Neural crest cell (in vitro differentiated cells): ENCODE data around the gene HSD17B3. TPM values are rescaled to one million over a fixed set of nuclear protein-coding genes. Genes with fewer than 3 reads are reported as not detected.

ENCODE experiments used
- DNase-seq: peaks from one replicate; pipeline ENCODE4 v3.0.0; 2021; ENCODE audit warnings: low read depth, mixed read lengths, low spot score
- H3K27ac Mint-ChIP-seq: one replicate; pipeline ENCODE4 v1.8.0; 2021; ENCODE audit warnings: mild to moderate bottlenecking, mixed read lengths; ENCODE audit not compliant: unreplicated experiment
- H3K27me3 Mint-ChIP-seq: 2 replicates; pipeline ENCODE4 v1.8.0; 2021; ENCODE audit warnings: low read depth, mild to moderate bottlenecking, mixed read lengths
- H3K36me3 Mint-ChIP-seq: 2 replicates; pipeline ENCODE4 v1.8.0; 2021; ENCODE audit warnings: low read depth, mild to moderate bottlenecking, mixed read lengths
- H3K4me1 Mint-ChIP-seq: 2 replicates; pipeline ENCODE4 v1.8.0; 2021; ENCODE audit warnings: mixed read lengths
- H3K4me3 Mint-ChIP-seq: one replicate; pipeline ENCODE4 v1.8.0; 2021; ENCODE audit warnings: mild to moderate bottlenecking, mixed read lengths
- H3K9me3 Mint-ChIP-seq: 2 replicates; pipeline ENCODE4 v1.8.0; 2021; ENCODE audit warnings: mixed read lengths
- CTCF ChIP-seq: fragments of 200-600 bp; sonication (generic); conservative IDR thresholded peaks from 2 replicates; pipeline ENCODE4 v1.5.0; 2021; ENCODE audit warnings: antibody characterized with exemption, mild to moderate bottlenecking
- total RNA-seq: library from RNA; stranded (reverse); gene quantifications from 2 replicates; pipeline ENCODE4 v1.2.1, GENCODE V29; 2021

HSD17B3 gene
- total RNA-seq, 1 donor from 2014 or later = not detected

- Mint-ChIP-seq H3K4me3 (no peak overlapping the region), H3K4me1 (peaks cover 13% of the 10 kb centered on the region), H3K27ac (no peak overlapping the region), H3K27me3 (no peaks in the 10 kb centered on the region), H3K9me3 (no peaks in the 10 kb centered on the region), H3K36me3 (no peaks in the 10 kb centered on the region)
- TF ChIP-seq CTCF = no peak
- no peak for DNase-seq
Measured at GRCh38 chr9:96304230-96304629, 2.3 kb upstream of the HSD17B3 start.

GRCh38 chr9:96299823-96300222 lies 2.2 kb downstream of the HSD17B3 start:
- peaks cover 5% of the 10 kb centered on the region for H3K4me1 Mint-ChIP-seq
- H3K36me3 Mint-ChIP-seq = no peaks in the 10 kb centered on the region
- H3K27ac Mint-ChIP-seq = no peak overlapping the region
- no peak for DNase-seq
- H3K4me3 Mint-ChIP-seq = no peak overlapping the region
- no peaks in the 10 kb centered on the region for H3K9me3 Mint-ChIP-seq
- TF ChIP-seq CTCF = no peak
- H3K27me3 Mint-ChIP-seq = no peaks in the 10 kb centered on the region

GRCh38 chr9:96294159-96294545 lies 7.8 kb downstream of the HSD17B3 start:
- no peak for TF ChIP-seq CTCF
- H3K27me3 Mint-ChIP-seq = no peaks in the 10 kb centered on the region
- peaks cover 7% of the 10 kb centered on the region for H3K9me3 Mint-ChIP-seq
- H3K27ac Mint-ChIP-seq = no peak overlapping the region
- DNase-seq = no peak
- peaks cover 31% of the 10 kb centered on the region for H3K4me1 Mint-ChIP-seq
- no peak overlapping the region for H3K4me3 Mint-ChIP-seq
- peaks cover 8% of the 10 kb centered on the region for H3K36me3 Mint-ChIP-seq

- H3K36me3 Mint-ChIP-seq = peaks cover 9% of the 10 kb centered on the region
- DNase-seq = no peak
- H3K27me3 Mint-ChIP-seq = no peaks in the 10 kb centered on the region
- H3K27ac Mint-ChIP-seq = no peak overlapping the region
- H3K9me3 Mint-ChIP-seq = peaks cover 7% of the 10 kb centered on the region
- no peak for TF ChIP-seq CTCF
- H3K4me3 Mint-ChIP-seq = no peak overlapping the region
- peaks cover 35% of the 10 kb centered on the region for H3K4me1 Mint-ChIP-seq
Measured at GRCh38 chr9:96293498-96294158, 8.3 kb downstream of the HSD17B3 start.

GRCh38 chr9:96289392-96289791 lies 12.6 kb downstream of the HSD17B3 start:
- H3K4me3 Mint-ChIP-seq = no peak overlapping the region
- no peaks in the 10 kb centered on the region for H3K27me3 Mint-ChIP-seq
- H3K9me3 Mint-ChIP-seq = peaks cover 12% of the 10 kb centered on the region
- H3K27ac Mint-ChIP-seq = peak overlapping the region; percentile 70
- TF ChIP-seq CTCF = no peak
- peaks cover 14% of the 10 kb centered on the region for H3K36me3 Mint-ChIP-seq
- peak; percentile 22 for DNase-seq
- peaks cover 33% of the 10 kb centered on the region for H3K4me1 Mint-ChIP-seq
